Mesenteric fat pad (tissue), 1 donor: ENCODE measurements around the gene ELMO3. TPM values are rescaled to one million over a fixed set of nuclear protein-coding genes. Genes with fewer than 3 reads are reported as not detected.

Source experiments
- DNase-seq: peaks from one replicate; pipeline ENCODE4 v3.0.0-alpha.2; 2020; ENCODE audit warnings: low spot score
- total RNA-seq: library from RNA; stranded (reverse); fragmentation: NEBNext Ultra II Directional; extraction: Animal tissue kit (Norgen Biotek cat#: 25700); gene quantifications from one replicate; pipeline ENCODE4 v1.2.1, GENCODE V29; 2021
- donor health status: DM: yes; HTN: yes; CAD: no.

The ELMO3 gene
- total RNA-seq, 1 donor from 2014 or later: 1.2 TPM

DNA sequence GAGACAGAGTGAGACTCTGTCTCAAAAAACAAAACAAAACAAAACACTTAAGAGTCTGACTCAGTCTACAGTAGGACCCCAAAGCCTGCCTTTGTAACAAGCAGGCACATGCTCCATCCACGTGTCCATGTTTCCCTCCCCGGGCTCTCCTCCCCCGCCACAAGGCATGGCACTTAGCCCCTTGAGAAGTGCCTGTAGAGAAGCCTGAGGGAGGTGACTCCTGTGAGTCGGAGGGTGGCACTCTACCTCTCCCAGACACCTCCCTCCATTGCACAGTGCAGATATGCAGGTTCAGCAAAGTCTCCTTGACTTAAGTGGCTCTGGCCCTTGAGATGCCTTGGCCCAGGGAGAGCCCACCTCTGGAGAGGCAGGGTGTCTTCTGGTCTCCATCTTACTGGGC is 41.6 kb downstream of the ELMO3 start:
- DNase-seq: no peak

- no peak for DNase-seq
Measured at GRCh38 chr16:67241008-67241900, 42.3 kb downstream of the ELMO3 start.

DNA sequence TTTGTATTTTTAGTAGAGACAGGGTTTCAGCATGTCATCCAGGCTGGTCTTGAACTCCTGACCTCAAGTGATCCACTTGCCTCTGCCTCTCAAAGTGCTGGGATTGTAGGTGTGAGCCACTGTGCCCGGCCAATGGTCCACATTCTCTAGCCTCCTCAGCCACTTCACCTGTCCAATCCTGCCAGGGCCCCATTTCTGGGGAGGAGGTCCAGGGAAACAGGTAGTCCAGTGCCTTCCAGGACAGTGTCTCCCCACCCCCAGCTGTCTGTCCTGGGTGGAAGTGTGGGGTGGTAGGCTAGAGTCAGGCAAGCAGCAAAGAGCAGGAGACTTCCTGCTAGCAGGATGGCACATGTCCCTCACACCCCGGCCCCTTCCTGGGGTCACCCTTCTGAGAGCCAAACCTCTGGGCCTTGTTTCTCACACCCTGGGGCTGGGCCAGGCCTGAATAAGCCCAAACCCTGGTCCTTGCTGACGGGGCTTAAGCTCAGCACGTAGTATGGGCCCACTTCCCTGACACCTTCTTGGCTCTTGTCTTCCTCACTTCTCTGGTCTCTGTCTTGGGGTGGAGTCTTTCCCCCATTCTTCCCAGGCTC is 43.3 kb downstream of the ELMO3 start:
- no peak for DNase-seq

GRCh38 chr16:67243481-67243880 is 44.5 kb downstream of the ELMO3 start:
- DNase-seq: no peak

DNA sequence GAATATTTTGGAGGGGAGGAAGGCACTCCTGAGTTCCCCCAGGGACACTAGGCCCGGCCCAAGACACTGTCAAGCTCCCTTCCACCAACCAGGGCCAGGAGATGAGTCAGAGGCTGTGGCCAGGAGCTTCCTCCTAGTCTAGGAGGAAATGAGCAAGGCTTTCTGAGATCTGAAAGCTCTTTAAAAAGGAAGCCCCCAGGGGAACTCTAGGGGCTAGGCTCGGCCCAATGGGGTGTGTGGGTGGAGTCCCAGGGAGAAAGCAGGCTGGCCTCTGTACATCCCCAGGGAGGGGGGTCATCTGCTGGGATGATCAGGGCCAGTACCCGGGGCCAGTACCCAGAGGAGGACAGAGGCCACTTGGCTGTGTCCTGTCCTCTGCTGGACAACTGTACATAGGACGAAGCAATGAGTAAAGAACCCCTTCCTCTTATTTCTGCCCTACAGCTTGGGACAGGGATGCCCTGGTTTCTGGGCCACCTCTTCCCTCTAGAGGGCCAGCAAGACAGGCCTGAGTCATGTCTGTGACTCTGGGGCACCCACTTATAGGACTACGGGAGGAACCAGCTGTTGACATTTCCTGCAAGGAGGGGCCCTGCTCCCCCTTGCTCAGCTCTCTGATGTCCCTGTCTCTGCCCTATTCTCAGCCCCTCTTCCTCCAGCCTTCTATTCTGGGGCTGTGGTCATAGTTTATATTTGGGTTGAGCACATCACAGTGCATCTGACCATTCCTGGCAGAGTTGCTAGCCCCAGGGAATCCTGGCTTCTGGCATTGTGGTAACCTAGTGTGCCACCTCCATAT is 45.7 kb downstream of the ELMO3 start:
- no peak for DNase-seq

GRCh38 chr16:67245186-67245585 is 46.3 kb downstream of the ELMO3 start:
- DNase-seq: no peak

- DNase-seq: no peak
Measured at GRCh38 chr16:67245674-67246080, 46.7 kb downstream of the ELMO3 start.

DNA sequence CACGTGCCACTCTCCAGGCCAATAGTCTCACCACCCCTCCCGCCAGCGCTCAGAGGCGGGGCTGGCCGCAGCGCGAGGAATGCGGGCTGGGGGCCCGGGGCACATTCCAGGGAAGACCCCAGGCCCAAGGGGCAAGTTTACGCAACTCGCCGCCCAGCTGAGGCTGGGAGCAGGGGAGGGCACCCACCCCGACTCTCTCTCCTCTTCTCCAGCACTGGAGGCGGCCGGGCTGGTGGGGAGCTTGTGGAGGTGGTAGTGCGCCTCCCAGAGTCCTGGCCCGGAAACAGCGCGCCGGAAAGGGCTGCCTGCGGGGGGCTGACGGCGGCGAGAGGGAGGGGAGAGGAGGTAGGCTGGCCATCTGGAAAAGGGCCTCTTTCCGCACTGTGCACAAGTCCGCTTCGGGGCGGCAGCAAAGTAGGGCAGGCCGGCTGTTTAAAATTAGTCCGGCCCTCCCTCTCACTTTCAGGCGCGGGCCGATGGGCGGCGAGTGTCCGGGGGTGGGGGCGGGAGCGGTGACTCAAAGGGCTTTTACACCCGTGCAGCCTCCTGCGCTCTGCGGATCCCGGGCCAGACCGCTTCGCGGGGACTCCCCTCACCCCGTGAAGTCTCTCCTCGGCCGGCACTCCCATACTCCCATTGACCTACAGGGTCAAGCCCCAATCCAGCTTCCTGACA is 47.3 kb downstream of the ELMO3 start:
- DNase-seq: no peak

GRCh38 chr16:67246756-67247191 is 47.8 kb downstream of the ELMO3 start:
- DNase-seq: no peak

- DNase-seq: peak; percentile 99
Measured at GRCh38 chr16:67247192-67248072, 48.5 kb downstream of the ELMO3 start, which contains the start of gene FHOD1. FHOD1 (minus strand) TSS chr16:67247481; CDS start chr16:67247410, 71 bp downstream.

DNA sequence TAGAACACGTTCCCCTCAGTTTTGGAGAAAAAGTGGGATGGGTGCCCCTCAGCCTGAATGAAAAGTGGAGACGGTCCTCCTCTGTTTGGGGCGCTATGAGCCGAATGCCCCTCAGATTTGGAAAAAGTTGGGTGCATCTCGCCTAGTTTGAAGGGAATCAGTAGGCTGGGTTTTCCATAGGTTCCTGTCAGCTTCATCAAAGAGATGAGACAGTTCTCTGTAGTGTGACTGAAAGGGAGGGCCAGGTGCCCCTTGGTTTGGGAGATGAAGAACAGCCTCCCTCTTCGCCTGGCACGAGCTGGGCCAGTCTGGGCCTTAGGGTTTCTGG is 49.1 kb downstream of the ELMO3 start:
- no peak for DNase-seq

DNA sequence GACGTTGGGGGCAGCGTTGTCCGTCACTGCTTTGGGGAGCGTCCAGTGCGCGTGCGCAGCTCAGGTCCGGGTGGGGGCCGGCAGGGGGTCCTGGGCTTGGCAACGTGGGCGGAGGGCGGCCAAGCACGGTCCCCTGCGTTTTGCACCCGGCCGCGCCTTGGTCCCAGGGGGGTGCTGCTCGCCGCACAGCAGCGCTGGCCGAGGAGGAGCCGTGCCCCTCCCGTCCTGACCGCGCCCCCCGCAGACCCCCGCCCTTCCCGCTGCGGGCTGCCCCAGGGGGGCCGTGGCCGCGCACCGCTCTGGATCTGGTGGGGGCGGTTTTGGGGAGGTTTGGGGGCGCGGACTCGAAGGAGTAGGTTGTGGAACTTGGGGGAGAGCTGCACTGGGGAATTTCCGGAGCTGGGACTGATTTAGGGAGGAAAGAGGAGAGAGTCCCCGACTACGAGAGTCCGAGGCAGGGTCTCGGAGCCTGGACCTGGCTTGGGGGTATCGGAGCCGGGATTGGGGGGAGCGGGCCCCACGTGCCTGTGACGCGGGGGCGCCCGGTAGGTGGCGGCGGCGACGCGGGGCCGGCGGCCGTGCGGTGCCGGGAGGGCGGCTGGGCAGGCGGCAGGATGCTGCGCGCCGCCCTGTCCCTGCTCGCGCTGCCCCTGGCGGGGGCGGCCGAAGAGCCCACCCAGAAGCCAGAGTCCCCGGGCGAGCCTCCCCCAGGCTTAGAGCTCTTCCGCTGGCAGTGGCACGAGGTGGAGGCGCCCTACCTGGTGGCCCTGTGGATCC is 49.7 kb downstream of the ELMO3 start, which contains the start of gene SLC9A5:
SLC9A5 (plus strand) TSS at position 579 of the 777 bp plus-strand sequence; CDS start at position 615, 36 bp downstream.
- DNase-seq: no peak

GRCh38 chr16:67249178-67250044 is 50.5 kb downstream of the ELMO3 start:
- no peak for DNase-seq

GRCh38 chr16:67250045-67250327 is 51.1 kb downstream of the ELMO3 start:
- DNase-seq: no peak

DNA sequence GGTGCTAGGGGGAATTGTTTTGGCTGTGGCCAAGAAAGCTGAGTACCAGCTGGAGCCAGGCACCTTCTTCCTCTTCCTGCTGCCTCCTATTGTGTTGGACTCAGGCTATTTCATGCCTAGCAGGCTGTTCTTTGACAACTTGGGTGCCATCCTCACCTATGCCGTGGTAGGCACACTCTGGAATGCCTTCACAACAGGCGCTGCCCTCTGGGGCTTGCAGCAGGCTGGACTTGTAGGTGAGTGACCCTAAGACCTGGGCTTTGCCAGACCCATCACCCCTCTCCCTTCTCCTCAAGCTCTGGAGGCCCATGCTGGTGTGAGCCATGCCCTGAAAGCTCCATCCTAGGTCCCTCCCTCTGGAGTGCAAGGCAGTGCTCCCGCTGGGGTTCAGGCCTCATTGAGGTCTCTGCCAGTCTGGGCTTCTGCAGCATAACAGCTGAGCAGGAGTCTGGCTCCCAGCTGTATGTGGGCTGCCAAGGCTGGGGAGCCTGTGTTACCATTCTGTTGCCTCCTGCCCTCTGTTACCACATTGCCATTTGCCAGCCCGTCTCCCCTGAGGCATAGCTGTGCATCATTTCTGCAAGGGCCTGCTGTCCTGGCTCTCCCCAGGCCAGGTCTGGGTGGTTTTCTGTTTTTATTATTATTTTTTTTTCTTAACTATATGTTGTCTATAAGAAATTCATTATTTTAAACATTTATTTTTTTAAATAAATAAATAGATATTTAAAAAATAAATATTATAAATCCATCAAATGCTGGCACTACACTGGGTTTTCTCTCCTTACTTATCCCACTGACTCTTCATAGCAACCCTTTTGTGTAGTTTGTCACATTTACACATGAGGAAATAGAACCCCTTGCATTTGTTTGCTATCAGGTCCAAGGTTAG is 53.9 kb downstream of the ELMO3 start:
- DNase-seq: no peak
